HG03139 (cell line): Measurements from ENCODE around the gene MYO10.
"Not testable (repeated sequence)": the region's sequence is repeated elsewhere in the genome, so short reads cannot be mapped to it uniquely, and the experiment has no call there.

Experiments used
- ATAC-seq: cut with Tn5 transposase; IDR thresholded peaks from one replicate; pipeline ENCODE4 v1.9.1; 2021; ENCODE audit not compliant: unreplicated experiment

MYO10 gene

GRCh38 chr5:16865151-16865550 lies 70.9 kb downstream of the MYO10 start:
- no peak for ATAC-seq

- ATAC-seq = no peak
Measured at GRCh38 chr5:16864631-16865131, 71.4 kb downstream of the MYO10 start.

- ATAC-seq = no peak
Measured at GRCh38 chr5:16863469-16863946, 72.6 kb downstream of the MYO10 start.

- ATAC-seq = no peak
Measured at GRCh38 chr5:16862777-16863176, 73.3 kb downstream of the MYO10 start.

GRCh38 chr5:16859346-16859745 lies 76.7 kb downstream of the MYO10 start:
- no peak for ATAC-seq

GRCh38 chr5:16858151-16858550 lies 77.9 kb downstream of the MYO10 start:
- no peak for ATAC-seq

GRCh38 chr5:16857635-16858034 lies 78.5 kb downstream of the MYO10 start:
- no peak for ATAC-seq

GRCh38 chr5:16856531-16856930 lies 79.6 kb downstream of the MYO10 start:
- no peak for ATAC-seq

- ATAC-seq = no peak
Measured at GRCh38 chr5:16855898-16856297, 80.2 kb downstream of the MYO10 start.

GRCh38 chr5:16855485-16855884 lies 80.6 kb downstream of the MYO10 start:
- ATAC-seq = no peak

GRCh38 chr5:16854351-16854750 lies 81.7 kb downstream of the MYO10 start:
- ATAC-seq = no peak

GRCh38 chr5:16853518-16853917 lies 82.6 kb downstream of the MYO10 start:
- no peak for ATAC-seq

- ATAC-seq = no peak
Measured at GRCh38 chr5:16852251-16853005, 83.7 kb downstream of the MYO10 start.

GRCh38 chr5:16849775-16850174 lies 86.3 kb downstream of the MYO10 start:
- ATAC-seq = no peak

GRCh38 chr5:16849181-16849580 lies 86.9 kb downstream of the MYO10 start:
- no peak for ATAC-seq

- ATAC-seq = no peak
Measured at GRCh38 chr5:16844952-16845351, 91.1 kb downstream of the MYO10 start.

GRCh38 chr5:16842896-16843295 lies 93.2 kb downstream of the MYO10 start:
- no peak for ATAC-seq

- no peak for ATAC-seq
Measured at GRCh38 chr5:16841416-16841815, 94.7 kb downstream of the MYO10 start.

- ATAC-seq = no peak
Measured at GRCh38 chr5:16837305-16837704, 98.8 kb downstream of the MYO10 start.

GRCh38 chr5:16834029-16834428 lies 102.1 kb downstream of the MYO10 start:
- no peak for ATAC-seq

- ATAC-seq = not testable (repeated sequence)
Measured at GRCh38 chr5:16831326-16831725, 104.8 kb downstream of the MYO10 start.

- ATAC-seq = no peak
Measured at GRCh38 chr5:16827755-16828154, 108.3 kb downstream of the MYO10 start.
